HG03196 (cell line): ENCODE data around the gene PLCG2.

ENCODE experiments used
- ATAC-seq: cut with Tn5 transposase; IDR thresholded peaks from one replicate; pipeline ENCODE4 v1.9.1; 2021; ENCODE audit not compliant: unreplicated experiment

Gene PLCG2

GRCh38 chr16:81838794-81839193 lies 59.7 kb downstream of the PLCG2 start:
- peak; percentile 43 for ATAC-seq

- ATAC-seq, result peak; percentile 41
Measured at GRCh38 chr16:81841722-81842121, 62.6 kb downstream of the PLCG2 start.

GRCh38 chr16:81842564-81843242 lies 63.6 kb downstream of the PLCG2 start:
- no peak for ATAC-seq

- no peak for ATAC-seq
Measured at GRCh38 chr16:81843243-81843582, 64.1 kb downstream of the PLCG2 start.

GRCh38 chr16:81843683-81844082 lies 64.6 kb downstream of the PLCG2 start:
- ATAC-seq, result no peak

GRCh38 chr16:81846105-81846504 lies 67.0 kb downstream of the PLCG2 start:
- ATAC-seq, result no peak

GRCh38 chr16:81848306-81848853 lies 69.3 kb downstream of the PLCG2 start:
- no peak for ATAC-seq

- ATAC-seq, result no peak
Measured at GRCh38 chr16:81850197-81850944, 71.3 kb downstream of the PLCG2 start.

GRCh38 chr16:81852347-81852746 lies 73.3 kb downstream of the PLCG2 start:
- no peak for ATAC-seq

- no peak for ATAC-seq
Measured at GRCh38 chr16:81855552-81856153, 76.6 kb downstream of the PLCG2 start.

GRCh38 chr16:81860287-81861266 lies 81.5 kb downstream of the PLCG2 start:
- no peak for ATAC-seq

- no peak for ATAC-seq
Measured at GRCh38 chr16:81861503-81861902, 82.4 kb downstream of the PLCG2 start.

- ATAC-seq, result no peak
Measured at GRCh38 chr16:81861915-81862314, 82.8 kb downstream of the PLCG2 start.

GRCh38 chr16:81863630-81864352 lies 84.7 kb downstream of the PLCG2 start:
- ATAC-seq, result peak; percentile 58

- ATAC-seq, result no peak
Measured at GRCh38 chr16:81864646-81865382, 85.7 kb downstream of the PLCG2 start.

- ATAC-seq, result no peak
Measured at GRCh38 chr16:81866820-81867440, 87.8 kb downstream of the PLCG2 start.

GRCh38 chr16:81868057-81868748 lies 89.1 kb downstream of the PLCG2 start:
- ATAC-seq, result no peak

- no peak for ATAC-seq
Measured at GRCh38 chr16:81869326-81869725, 90.2 kb downstream of the PLCG2 start.
